Measurements from ENCODE around the gene CCDC192. TPM values are rescaled to one million over a fixed set of nuclear protein-coding genes. Genes with fewer than 3 reads are reported as not detected.

The CCDC192 gene
- total RNA-seq, 1 experiment from 2014 or later = not detected

GRCh38 chr5:127981498-127981897 is 278.3 kb downstream of the CCDC192 start:
- Histone ChIP-seq H3K4me3 (ENCODE audit: low read depth, low read length) (no peak overlapping the region), H3K4me1 (no peaks in the 10 kb centered on the region; the same call in 1 of the 2 replicates), H3K27me3 (replicated peaks; ENCODE audit: control insufficient read depth, insufficient read depth, low read length) (no peaks in the 10 kb centered on the region), H3K9me3 (no peaks in the 10 kb centered on the region), H3K36me3 (ENCODE audit: control insufficient read depth, insufficient read depth, low read length) (no peaks in the 10 kb centered on the region)
- Mint-ChIP-seq H3K4me1 (ENCODE audit: low read depth, unreplicated experiment) (peaks cover 8% of the 10 kb centered on the region), H3K27me3 (ENCODE audit: insufficient read depth, unreplicated experiment) (no peaks in the 10 kb centered on the region), H3K27ac (ENCODE audit: unreplicated experiment) (no peak overlapping the region), H3K4me3 (ENCODE audit: unreplicated experiment) (no peak overlapping the region), H3K9me3 (ENCODE audit: unreplicated experiment) (no peaks in the 10 kb centered on the region), H3K36me3 (ENCODE audit: insufficient read depth, unreplicated experiment) (no peaks in the 10 kb centered on the region)
- TF ChIP-seq CTCF (IDR thresholded peaks at IDR 0.05; ENCODE audit: insufficient read depth in 1 of 2, low read depth in 1 of 2, low read length in 1 of 2, severe bottlenecking in 1 of 2, unreplicated experiment in 1 of 2) = no peak
- intact Hi-C loops (cut with micrococcal nuclease; ENCODE audit: unreplicated experiment) = no loop called here
- no peak for DNase-seq
- no TSS peak for BruUV-seq (replicated peaks)
- ChIA-PET CTCF (no interaction called here), POLR2A (no interaction called here)

GRCh38 chr5:127985811-127986325 is 282.7 kb downstream of the CCDC192 start:
- H3K4me1 ChIP-seq = no peaks in the 10 kb centered on the region; the same call in 1 of the 2 replicates
- Mint-ChIP-seq H3K27me3 (ENCODE audit: insufficient read depth, unreplicated experiment) (no peaks in the 10 kb centered on the region), H3K36me3 (ENCODE audit: insufficient read depth, unreplicated experiment) (no peaks in the 10 kb centered on the region), H3K4me3 (ENCODE audit: unreplicated experiment) (no peak overlapping the region), H3K27ac (ENCODE audit: unreplicated experiment) (no peak overlapping the region), H3K9me3 (ENCODE audit: unreplicated experiment) (no peaks in the 10 kb centered on the region), H3K4me1 (ENCODE audit: low read depth, unreplicated experiment) (peaks cover 8% of the 10 kb centered on the region)
- no peak for DNase-seq
- no peaks in the 10 kb centered on the region for H3K27me3 ChIP-seq (replicated peaks; ENCODE audit: control insufficient read depth, insufficient read depth, low read length)
- TF ChIP-seq CTCF (IDR thresholded peaks at IDR 0.05; ENCODE audit: insufficient read depth in 1 of 2, low read depth in 1 of 2, low read length in 1 of 2, severe bottlenecking in 1 of 2, unreplicated experiment in 1 of 2) = no peak
- ChIA-PET POLR2A (no interaction called here), CTCF (interaction anchor here (0.7 kb wide), 1 partner anchor 194 kb away, joined by 3 read pairs; no protein-coding TSS in a partner anchor)
- H3K36me3 ChIP-seq (ENCODE audit: control insufficient read depth, insufficient read depth, low read length) = no peaks in the 10 kb centered on the region
- no TSS peak for BruUV-seq (replicated peaks)
- intact Hi-C loops (cut with micrococcal nuclease; ENCODE audit: unreplicated experiment) = no loop called here
- H3K4me3 ChIP-seq (ENCODE audit: low read depth, low read length) = no peak overlapping the region
- H3K9me3 ChIP-seq = no peaks in the 10 kb centered on the region

- ChIA-PET CTCF (interaction anchor here (1.0 kb wide), 1 partner anchor 10 kb away, joined by 4 read pairs; no protein-coding TSS in a partner anchor), POLR2A (no interaction called here)
- Histone ChIP-seq H3K9me3 (no peaks in the 10 kb centered on the region; the same call in 1 of the 2 replicates), H3K36me3 (ENCODE audit: control insufficient read depth, insufficient read depth, low read length) (no peaks in the 10 kb centered on the region), H3K27me3 (replicated peaks; ENCODE audit: control insufficient read depth, insufficient read depth, low read length) (no peaks in the 10 kb centered on the region), H3K4me1 (no peaks in the 10 kb centered on the region; the same call in 1 of the 2 replicates), H3K4me3 (ENCODE audit: low read depth, low read length) (no peak overlapping the region)
- intact Hi-C loops (cut with micrococcal nuclease; ENCODE audit: unreplicated experiment) = no loop called here
- BruUV-seq (replicated peaks) = no TSS peak
- H3K36me3 Mint-ChIP-seq (ENCODE audit: insufficient read depth, unreplicated experiment) = no peaks in the 10 kb centered on the region
- no peak overlapping the region for H3K4me3 Mint-ChIP-seq (ENCODE audit: unreplicated experiment)
- no peaks in the 10 kb centered on the region for H3K4me1 Mint-ChIP-seq (ENCODE audit: low read depth, unreplicated experiment)
- no peak for DNase-seq
- no peak for TF ChIP-seq CTCF (IDR thresholded peaks at IDR 0.05; ENCODE audit: insufficient read depth in 1 of 2, low read depth in 1 of 2, low read length in 1 of 2, severe bottlenecking in 1 of 2, unreplicated experiment in 1 of 2)
- no peak overlapping the region for H3K27ac Mint-ChIP-seq (ENCODE audit: unreplicated experiment)
- no peaks in the 10 kb centered on the region for H3K9me3 Mint-ChIP-seq (ENCODE audit: unreplicated experiment)
- H3K27me3 Mint-ChIP-seq (ENCODE audit: insufficient read depth, unreplicated experiment) = no peaks in the 10 kb centered on the region
These were observed 284.4 kb downstream of the CCDC192 start for GRCh38 chr5:127987354-127988145.
